B cell (primary cell): ENCODE measurements around the gene FLII. TPM values are rescaled to one million over a fixed set of nuclear protein-coding genes. Genes with fewer than 3 reads are reported as not detected.

Source experiments
- ATAC-seq: fragments of 200-7000 bp; cut with Tn5 transposase; one replicate; pipeline ENCODE4 v1.10.0; 2021; ENCODE audit warnings: low read depth, mild to moderate bottlenecking, moderate number of reproducible peaks, moderate library complexity
- CTCF ChIA-PET: fragments of 350-600 bp; sonication (Branson Sonifier 250); formaldehyde crosslinking; loops from one replicate; lab custom pipeline; 2021; ENCODE audit warnings: antibody characterized with exemption, inconsistent platforms; lab: Charles Lee
- POLR2A ChIA-PET: fragments of 350-600 bp; sonication (Branson Sonifier 250); formaldehyde crosslinking; loops from one replicate; lab custom pipeline; 2021; ENCODE audit warnings: antibody characterized with exemption; lab: Charles Lee
- DNase-seq: peaks from one replicate; pipeline ENCODE4 v3.0.0; 2013
- H2AFZ ChIP-seq: 2 replicates; pipeline ENCODE4 v1.6.1; 2012; ENCODE audit warnings: mild to moderate bottlenecking, low read depth, low read length; ENCODE audit not compliant: insufficient read depth, poor library complexity, severe bottlenecking
- H3K27ac ChIP-seq, 2 donors: 1 replicate in 1 of 2; 2 replicates in 1 of 2; pipeline ENCODE4 v1.5.1; 2012 to 2013; ENCODE audit warnings: low read length in 2 of 2, mild to moderate bottlenecking in 2 of 2, moderate library complexity in 1 of 2
- H3K27me3 ChIP-seq, 4 experiments: fragments of 200-600 bp in 1 of 4; sonication (generic) in 1 of 4; replicated peaks in 1 of 4; 1 replicate in 2 of 4; 2 replicates in 2 of 4; pipeline versions ENCODE4 v1.6.1 to v1.7.0; 2013 to 2016; ENCODE audit warnings: low read length in 3 of 4, mild to moderate bottlenecking in 2 of 4, mixed read lengths in 1 of 4, moderate library complexity in 1 of 4; ENCODE audit not compliant: insufficient read depth in 4 of 4, control insufficient read depth in 3 of 4; ENCODE audit errors: control extremely low read depth in 1 of 4
- H3K36me3 ChIP-seq, 2 experiments: replicated peaks in 1 of 2; 1 replicate in 1 of 2; 2 replicates in 1 of 2; pipeline versions ENCODE4 v1.6.1 to v1.7.1; 2013; ENCODE audit warnings: low read length in 1 of 2; ENCODE audit not compliant: insufficient read depth in 2 of 2, control insufficient read depth in 1 of 2; ENCODE audit errors: control extremely low read depth in 1 of 2, extremely low read depth in 1 of 2
- H3K4me1 ChIP-seq, 2 donors: fragments of 200-600 bp in 1 of 2; sonication (generic) in 1 of 2; 1 replicate in 1 of 2; 2 replicates in 1 of 2; pipeline versions ENCODE4 v1.5.1 to v1.6.1; 2013 to 2017; ENCODE audit warnings: low read length in 2 of 2; ENCODE audit not compliant: control insufficient read depth in 2 of 2, insufficient read depth in 2 of 2
- H3K4me2 ChIP-seq: replicated peaks from 2 replicates; pipeline ENCODE3; 2012; ENCODE audit warnings: mild to moderate bottlenecking, low read depth, low read length; ENCODE audit not compliant: poor library complexity, severe bottlenecking
- H3K4me3 ChIP-seq, 5 experiments: fragments of 200-600 bp in 1 of 5; sonication (generic) in 1 of 5; 1 replicate in 3 of 5; 2 replicates in 2 of 5; pipeline versions ENCODE4 v1.5.1 to v1.7.0; 2011 to 2016; ENCODE audit warnings: low read length in 4 of 5, mild to moderate bottlenecking in 4 of 5, low read depth in 2 of 5, control low read depth in 1 of 5, moderate library complexity in 1 of 5; ENCODE audit not compliant: insufficient read depth in 1 of 5; ENCODE audit errors: control extremely low read depth in 1 of 5, extremely low read depth in 1 of 5
- H3K79me2 ChIP-seq: fragments of 200-600 bp; sonication (generic); one replicate; pipeline ENCODE4 v1.6.0; 2016; ENCODE audit warnings: low read length; ENCODE audit not compliant: control insufficient read depth, insufficient read depth
- H3K9ac ChIP-seq: fragments of 200-600 bp; sonication (generic); 2 replicates; pipeline ENCODE4 v1.6.1; 2017; ENCODE audit warnings: mild to moderate bottlenecking, low read length, moderate library complexity
- H3K9me3 ChIP-seq, 3 donors: one replicate each; pipeline versions ENCODE4 v1.6.1 to v1.7.1; 2013; ENCODE audit warnings: low read length in 2 of 3; ENCODE audit not compliant: control insufficient read depth in 2 of 3, insufficient read depth in 1 of 3; ENCODE audit errors: control extremely low read depth in 1 of 3
- H4K20me1 ChIP-seq: 2 replicates; pipeline ENCODE4 v1.6.0; 2012; ENCODE audit warnings: mild to moderate bottlenecking, low read length; ENCODE audit not compliant: insufficient read depth, control insufficient read depth, poor library complexity, severe bottlenecking
- H3K27ac Mint-ChIP-seq: one replicate; pipeline ENCODE4 v1.8.0; 2021; ENCODE audit warnings: mixed read lengths
- H3K27me3 Mint-ChIP-seq: one replicate; pipeline ENCODE4 v1.8.0; 2021; ENCODE audit warnings: mixed read lengths
- H3K4me1 Mint-ChIP-seq: one replicate; pipeline ENCODE4 v1.8.0; 2021; ENCODE audit warnings: mixed read lengths
- H3K4me3 Mint-ChIP-seq: one replicate; pipeline ENCODE4 v1.8.0; 2021; ENCODE audit warnings: mixed read lengths
- H3K9me3 Mint-ChIP-seq: one replicate; pipeline ENCODE4 v1.8.0; 2022; ENCODE audit warnings: mixed read lengths; ENCODE audit not compliant: insufficient read depth
- EZH2 ChIP-seq: IDR thresholded peaks from 2 replicates; pipeline ENCODE4 v1.6.1; 2012; ENCODE audit warnings: borderline replicate concordance, low read depth, mild to moderate bottlenecking, moderate library complexity, low read length; ENCODE audit not compliant: insufficient read depth, poor library complexity, severe bottlenecking
- WGBS: methylation state at CpG from one replicate; pipeline ENCODE4 v1.1.5; 2013; ENCODE audit warnings: missing lambda C conversion rate; ENCODE audit not compliant: insufficient coverage; 5-methylcytosine and 5-hydroxymethylcytosine counted together
- intact Hi-C: fragments of 100-400 bp; cut with micrococcal nuclease; formaldehyde crosslinking; loops from one replicate; pipeline ENCODE4 v1.10.0; 2022
- polyA plus RNA-seq: library from polyadenylated mRNA; depleted of rRNA; stranded (reverse); fragments of >200 nt; gene quantifications from 2 replicates; pipeline ENCODE4 v1.2.3, GENCODE V29; 2012
- total RNA-seq, 2 donors: library from RNA; stranded (reverse); fragments of 120-200 nt in 1 of 2; gene quantifications; 1 replicate in 1 of 2; 2 replicates in 1 of 2; pipeline versions ENCODE4 v1.2.3 to v1.2.4, GENCODE V29; 2013 to 2022
- TF ChIP-seq, protein P1 (sequence below): fragments of 200-600 bp; IDR thresholded peaks from one replicate; pipeline ENCODE4 v1.8.0; 2022; ENCODE audit warnings: antibody characterized with exemption, mild to moderate bottlenecking

Gene FLII
- total and polyA plus RNA-seq, 2 donors (not counting 1 experiment from before 2014, with no cell fraction given) = 357 to 531 TPM

- no peak overlapping the region for H3K9ac ChIP-seq
- CTCF ChIA-PET = no interaction called here
- POLR2A ChIA-PET = no interaction called here
- peaks cover 19% of the 10 kb centered on the region for H4K20me1 ChIP-seq
- H3K9me3 ChIP-seq = no peaks in the 10 kb centered on the region
- Mint-ChIP-seq H3K27ac (no peak overlapping the region), H3K4me1 (peaks cover 6% of the 10 kb centered on the region), H3K4me3 (no peak overlapping the region), H3K9me3 (no peaks in the 10 kb centered on the region), H3K27me3 (no peaks in the 10 kb centered on the region)
- H3K4me3 ChIP-seq = no peak overlapping the region
- H3K27me3 ChIP-seq = no peaks in the 10 kb centered on the region
- H2AFZ ChIP-seq = no peak overlapping the region
- DNase-seq (no peak), ATAC-seq (no peak)
- H3K36me3 ChIP-seq = peaks cover 0 to 88% of the 10 kb centered on the region in 2 experiments
- H3K79me2 ChIP-seq = peaks cover 6% of the 10 kb centered on the region
- H3K27ac ChIP-seq = no peak overlapping the region
- H3K4me1 ChIP-seq = no peaks in the 10 kb centered on the region
- intact Hi-C loops = no loop called here
- TF ChIP-seq, protein P1, sequence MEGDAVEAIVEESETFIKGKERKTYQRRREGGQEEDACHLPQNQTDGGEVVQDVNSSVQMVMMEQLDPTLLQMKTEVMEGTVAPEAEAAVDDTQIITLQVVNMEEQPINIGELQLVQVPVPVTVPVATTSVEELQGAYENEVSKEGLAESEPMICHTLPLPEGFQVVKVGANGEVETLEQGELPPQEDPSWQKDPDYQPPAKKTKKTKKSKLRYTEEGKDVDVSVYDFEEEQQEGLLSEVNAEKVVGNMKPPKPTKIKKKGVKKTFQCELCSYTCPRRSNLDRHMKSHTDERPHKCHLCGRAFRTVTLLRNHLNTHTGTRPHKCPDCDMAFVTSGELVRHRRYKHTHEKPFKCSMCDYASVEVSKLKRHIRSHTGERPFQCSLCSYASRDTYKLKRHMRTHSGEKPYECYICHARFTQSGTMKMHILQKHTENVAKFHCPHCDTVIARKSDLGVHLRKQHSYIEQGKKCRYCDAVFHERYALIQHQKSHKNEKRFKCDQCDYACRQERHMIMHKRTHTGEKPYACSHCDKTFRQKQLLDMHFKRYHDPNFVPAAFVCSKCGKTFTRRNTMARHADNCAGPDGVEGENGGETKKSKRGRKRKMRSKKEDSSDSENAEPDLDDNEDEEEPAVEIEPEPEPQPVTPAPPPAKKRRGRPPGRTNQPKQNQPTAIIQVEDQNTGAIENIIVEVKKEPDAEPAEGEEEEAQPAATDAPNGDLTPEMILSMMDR = no peak
- no peak for TF ChIP-seq EZH2
- WGBS = over 99% methylated on average over 11 of the region's 14 CpGs
- no peak overlapping the region for H3K4me2 ChIP-seq
Measured at GRCh38 chr17:18250708-18251107, 7.8 kb downstream of the FLII start.

DNA sequence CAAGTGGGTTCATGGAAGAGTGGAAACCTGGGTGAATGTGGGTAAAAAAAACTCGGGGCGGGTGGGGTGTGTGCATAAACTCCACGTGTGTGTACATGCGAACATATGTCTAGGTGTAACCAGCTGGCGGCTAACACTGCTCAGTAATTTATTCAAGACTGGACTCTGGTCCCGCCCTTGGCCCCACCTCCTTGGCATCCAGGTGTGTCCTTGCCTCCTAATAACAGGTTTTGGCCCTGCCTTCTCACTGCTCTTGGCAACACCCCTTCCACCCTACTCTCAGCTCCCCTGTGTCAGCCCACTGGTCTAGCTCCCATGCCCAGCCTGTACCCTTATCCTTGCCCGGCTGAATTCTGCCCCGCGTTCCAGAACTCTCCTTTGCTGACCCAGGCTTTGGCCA, 8.3 kb downstream of the FLII start:
- no peak overlapping the region for H3K27ac Mint-ChIP-seq
- intact Hi-C loops = no loop called here
- ATAC-seq = no peak
- H3K27me3 Mint-ChIP-seq = no peaks in the 10 kb centered on the region
- Histone ChIP-seq H3K9ac (no peak overlapping the region), H4K20me1 (peaks cover 14% of the 10 kb centered on the region), H3K36me3 (peaks cover 2 to 88% of the 10 kb centered on the region in 2 experiments), H3K4me1 (no peaks in the 10 kb centered on the region), H3K27me3 (no peaks in the 10 kb centered on the region), H3K79me2 (peaks cover 2% of the 10 kb centered on the region), H2AFZ (no peak overlapping the region), H3K9me3 (no peaks in the 10 kb centered on the region), H3K4me2 (no peak overlapping the region), H3K27ac (no peak overlapping the region), H3K4me3 (no peak overlapping the region)
- H3K4me3 Mint-ChIP-seq = no peak overlapping the region
- H3K9me3 Mint-ChIP-seq = no peaks in the 10 kb centered on the region
- TF ChIP-seq, protein P1 = no peak
- no peak for TF ChIP-seq EZH2
- DNase-seq = no peak
- WGBS = 89% methylated on average over 8 of the region's 9 CpGs
- ChIA-PET POLR2A (no interaction called here), CTCF (no interaction called here)
- peaks cover 6% of the 10 kb centered on the region for H3K4me1 Mint-ChIP-seq
